ENCODE measurements around the gene ACAP3. TPM values are rescaled to one million over a fixed set of nuclear protein-coding genes. Genes with fewer than 3 reads are reported as not detected.

ACAP3 gene
- total RNA-seq, 2 donors from 2014 or later, result 41.6 to 121 TPM

GRCh38 chr1:1296070-1297061 is 11.4 kb downstream of the ACAP3 start:
- Histone ChIP-seq H3K4me1 (ENCODE audit: control insufficient read depth in 1 of 2, low read depth in 2 of 2) (peaks cover 0 to 4% of the 10 kb centered on the region in 2 donors), H3K36me3 (no peaks in the 10 kb centered on the region), H3K27me3 (replicated peaks; ENCODE audit: insufficient read depth) (no peaks in the 10 kb centered on the region), H3K27ac (no peak overlapping the region), H3K4me3 (no peak overlapping the region), H3K9me3 (no peaks in the 10 kb centered on the region)
- TF ChIP-seq, protein P1, sequence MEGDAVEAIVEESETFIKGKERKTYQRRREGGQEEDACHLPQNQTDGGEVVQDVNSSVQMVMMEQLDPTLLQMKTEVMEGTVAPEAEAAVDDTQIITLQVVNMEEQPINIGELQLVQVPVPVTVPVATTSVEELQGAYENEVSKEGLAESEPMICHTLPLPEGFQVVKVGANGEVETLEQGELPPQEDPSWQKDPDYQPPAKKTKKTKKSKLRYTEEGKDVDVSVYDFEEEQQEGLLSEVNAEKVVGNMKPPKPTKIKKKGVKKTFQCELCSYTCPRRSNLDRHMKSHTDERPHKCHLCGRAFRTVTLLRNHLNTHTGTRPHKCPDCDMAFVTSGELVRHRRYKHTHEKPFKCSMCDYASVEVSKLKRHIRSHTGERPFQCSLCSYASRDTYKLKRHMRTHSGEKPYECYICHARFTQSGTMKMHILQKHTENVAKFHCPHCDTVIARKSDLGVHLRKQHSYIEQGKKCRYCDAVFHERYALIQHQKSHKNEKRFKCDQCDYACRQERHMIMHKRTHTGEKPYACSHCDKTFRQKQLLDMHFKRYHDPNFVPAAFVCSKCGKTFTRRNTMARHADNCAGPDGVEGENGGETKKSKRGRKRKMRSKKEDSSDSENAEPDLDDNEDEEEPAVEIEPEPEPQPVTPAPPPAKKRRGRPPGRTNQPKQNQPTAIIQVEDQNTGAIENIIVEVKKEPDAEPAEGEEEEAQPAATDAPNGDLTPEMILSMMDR (IDR thresholded peaks at IDR 0.05), result no peak
- ATAC-seq (ENCODE audit: insufficient number of reproducible peaks, low FRiP score, low read depth) (no peak), DNase-seq (ENCODE audit: low spot score) (no peak)

GRCh38 chr1:1295154-1295923 is 12.4 kb downstream of the ACAP3 start:
- Histone ChIP-seq H3K4me1 (ENCODE audit: control insufficient read depth in 1 of 2, low read depth in 2 of 2) (peaks cover 0 to 14% of the 10 kb centered on the region in 2 donors), H3K4me3 (no peak overlapping the region), H3K9me3 (no peaks in the 10 kb centered on the region), H3K27ac (no peak overlapping the region), H3K27me3 (replicated peaks; ENCODE audit: insufficient read depth) (no peaks in the 10 kb centered on the region), H3K36me3 (no peaks in the 10 kb centered on the region)
- no peak for DNase-seq (ENCODE audit: low spot score)
- no peak for ATAC-seq (ENCODE audit: insufficient number of reproducible peaks, low FRiP score, low read depth)
- TF ChIP-seq, protein P1 (IDR thresholded peaks at IDR 0.05), result no peak

DNA sequence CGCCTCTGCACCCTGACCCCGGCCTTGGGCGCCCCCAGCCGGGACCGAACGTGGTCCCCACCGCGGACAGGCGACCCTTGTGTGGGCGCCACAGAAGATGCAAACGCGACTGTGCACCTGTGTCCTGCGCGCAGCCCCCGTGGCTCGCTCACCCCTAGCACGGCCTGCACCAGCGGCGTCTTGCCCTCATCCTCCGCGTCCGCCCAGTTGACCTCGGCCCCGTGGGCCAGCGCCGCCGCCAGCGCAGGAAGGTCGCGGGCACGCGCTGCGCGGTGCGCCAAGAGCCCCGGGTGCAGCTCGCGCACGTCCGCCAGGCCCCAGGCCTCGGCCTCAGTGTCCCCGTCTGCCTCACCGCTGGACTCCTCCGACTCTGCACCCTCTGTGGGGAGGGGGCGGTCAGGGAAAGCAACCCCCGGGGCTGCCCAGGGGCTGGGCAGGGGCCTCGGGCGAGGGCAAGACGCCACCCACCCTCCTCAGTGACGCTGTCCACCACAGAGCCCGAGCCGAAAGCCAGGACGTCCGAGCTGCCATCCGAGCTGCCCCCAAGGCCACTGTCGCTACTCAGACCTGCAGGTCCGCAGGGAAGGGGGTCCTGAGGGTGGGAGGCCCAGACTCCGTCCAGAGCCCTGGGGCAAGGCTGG is 13.4 kb downstream of the ACAP3 start:
- H3K27me3 ChIP-seq (replicated peaks; ENCODE audit: insufficient read depth), result no peaks in the 10 kb centered on the region
- TF ChIP-seq, protein P1 (IDR thresholded peaks at IDR 0.05), result no peak
- H3K9me3 ChIP-seq, result no peaks in the 10 kb centered on the region
- no peaks in the 10 kb centered on the region for H3K36me3 ChIP-seq
- DNase-seq (ENCODE audit: low spot score) (no peak), ATAC-seq (ENCODE audit: insufficient number of reproducible peaks, low FRiP score, low read depth) (no peak)
- H3K27ac ChIP-seq, result no peak overlapping the region
- H3K4me1 ChIP-seq (ENCODE audit: control insufficient read depth in 1 of 2, low read depth in 2 of 2), result peaks cover 0 to 15% of the 10 kb centered on the region in 2 donors
- H3K4me3 ChIP-seq, result no peak overlapping the region

DNA sequence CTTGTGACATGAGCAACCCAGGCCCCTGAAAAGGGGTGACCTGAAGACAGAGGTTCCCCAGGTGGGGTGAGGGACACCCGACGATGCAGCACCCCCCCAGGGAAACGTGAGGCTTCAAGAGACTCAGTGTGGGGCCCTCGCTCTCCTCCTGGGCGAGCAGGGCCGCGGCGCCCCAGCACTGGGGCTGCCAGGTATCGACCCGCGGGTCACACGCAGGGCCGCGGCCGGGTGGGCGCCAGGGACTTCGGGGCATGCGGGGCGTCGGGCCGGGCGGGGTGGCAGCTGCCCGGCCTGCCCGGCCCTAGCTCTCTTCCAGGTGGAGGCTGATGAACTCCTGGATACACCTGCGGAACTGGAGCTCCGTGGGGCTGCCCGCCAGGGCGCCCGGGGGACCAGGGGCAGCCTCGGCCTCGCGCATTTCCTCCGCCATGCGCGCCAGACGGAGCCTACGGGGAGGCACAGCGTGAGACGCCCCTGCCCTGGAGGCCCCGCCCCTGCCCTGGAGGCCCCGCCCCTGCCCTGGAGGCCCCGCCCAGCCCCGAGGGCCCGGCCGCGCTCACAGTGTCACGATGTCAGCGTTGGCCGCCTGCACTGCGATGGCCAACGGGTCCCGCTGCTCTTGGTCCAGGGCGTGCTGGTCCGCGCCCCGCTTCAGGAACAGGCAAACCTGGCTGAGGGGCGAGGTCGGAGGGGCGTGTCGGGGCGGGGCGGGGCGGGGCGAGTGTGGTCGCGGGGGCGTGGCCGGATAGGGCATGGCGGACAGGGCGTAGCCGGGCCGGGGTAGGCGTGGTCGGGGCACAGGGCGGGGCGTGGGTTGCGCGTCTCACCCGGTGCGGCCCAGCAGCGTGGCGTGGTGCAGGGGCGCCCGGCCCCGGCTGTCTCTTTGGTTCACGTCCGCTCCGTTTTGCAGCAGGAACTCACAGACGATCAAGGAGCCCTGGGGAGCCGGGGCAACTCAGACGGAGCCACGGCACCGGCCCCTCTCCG is 14.2 kb downstream of the ACAP3 start:
- Histone ChIP-seq H3K27ac (no peak overlapping the region), H3K36me3 (no peaks in the 10 kb centered on the region), H3K4me1 (ENCODE audit: control insufficient read depth in 1 of 2, low read depth in 2 of 2) (peaks cover 0 to 15% of the 10 kb centered on the region in 2 donors), H3K9me3 (no peaks in the 10 kb centered on the region), H3K4me3 (no peak overlapping the region), H3K27me3 (replicated peaks; ENCODE audit: insufficient read depth) (no peaks in the 10 kb centered on the region)
- no peak for ATAC-seq (ENCODE audit: insufficient number of reproducible peaks, low FRiP score, low read depth)
- DNase-seq (ENCODE audit: low spot score), result no peak
- TF ChIP-seq, protein P1 (IDR thresholded peaks at IDR 0.05), result no peak
